GM19395 (cell line): ENCODE measurements around the gene NCAPG2.
"Not testable (repeated sequence)": the region's sequence is repeated elsewhere in the genome, so short reads cannot be mapped to it uniquely, and the experiment has no call there.

ENCODE experiments used
- ATAC-seq: cut with Tn5 transposase; IDR thresholded peaks from one replicate; pipeline ENCODE4 v1.9.1; 2021; ENCODE audit warnings: mild to moderate bottlenecking, moderate library complexity; ENCODE audit not compliant: unreplicated experiment

Gene NCAPG2

GRCh38 chr7:158642149-158642548 lies 62.5 kb downstream of the NCAPG2 start:
- ATAC-seq = no peak

DNA sequence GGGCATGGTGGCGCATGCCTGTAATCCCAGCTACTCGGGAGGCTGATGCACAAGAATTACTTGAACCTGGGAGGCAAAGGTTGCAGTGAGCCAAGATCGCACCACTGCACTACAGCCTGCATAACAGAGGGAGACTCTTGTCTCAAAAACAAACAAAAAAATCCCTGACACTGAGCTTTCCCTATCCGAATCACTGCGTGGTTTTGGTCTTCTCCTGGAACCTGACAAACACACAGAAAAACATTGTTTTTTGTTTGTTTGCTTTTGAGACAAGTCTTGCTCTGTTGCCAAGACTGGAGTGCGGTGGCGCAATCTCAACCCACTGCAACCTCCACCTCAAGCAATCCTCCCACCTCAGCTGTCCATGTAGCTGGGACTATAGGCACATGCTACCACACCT lies 66.6 kb downstream of the NCAPG2 start:
- ATAC-seq = no peak

DNA sequence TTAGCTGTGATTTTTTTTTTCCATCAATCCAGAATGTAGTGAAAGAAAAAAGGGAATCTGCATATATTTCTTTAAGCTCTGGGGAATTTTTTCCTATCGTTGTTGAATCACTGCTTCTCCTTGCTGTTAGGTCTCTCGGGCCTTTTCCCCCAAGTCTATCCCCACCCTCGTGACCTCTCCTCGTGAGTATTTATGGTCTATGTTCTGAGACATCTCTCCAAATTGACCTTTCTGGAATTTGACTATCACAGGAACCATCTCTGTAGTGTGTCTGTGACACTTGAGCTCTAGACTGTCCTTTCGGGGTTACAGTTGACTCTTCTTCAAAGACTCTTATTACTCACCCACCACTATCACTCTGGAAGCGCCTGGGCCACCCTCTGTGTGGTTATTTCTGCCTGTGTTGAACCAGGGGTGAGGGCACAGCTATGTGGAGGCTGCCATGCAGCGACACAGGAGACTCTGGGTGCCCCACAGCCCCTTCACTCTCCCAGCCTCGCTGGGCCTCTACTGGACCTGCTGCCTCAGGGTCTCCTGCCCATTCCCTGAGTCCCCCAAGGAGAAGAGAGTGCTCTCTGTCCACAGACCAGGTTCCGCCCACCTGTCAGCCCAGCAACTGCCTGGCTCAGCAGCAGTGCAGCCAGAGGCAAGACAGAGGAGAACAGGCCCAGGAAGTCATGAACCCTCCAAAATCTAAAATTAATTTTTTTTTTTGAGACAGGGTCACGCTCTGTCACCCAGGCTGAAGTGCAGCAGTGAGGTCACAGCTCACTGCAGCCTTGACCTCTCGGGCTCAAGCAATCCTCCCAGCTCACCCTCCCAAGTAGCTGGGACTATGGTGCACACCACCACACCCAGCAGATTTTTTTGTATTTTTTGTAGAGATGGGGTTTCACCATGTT lies 71.3 kb downstream of the NCAPG2 start:
- peak; percentile 69 for ATAC-seq

DNA sequence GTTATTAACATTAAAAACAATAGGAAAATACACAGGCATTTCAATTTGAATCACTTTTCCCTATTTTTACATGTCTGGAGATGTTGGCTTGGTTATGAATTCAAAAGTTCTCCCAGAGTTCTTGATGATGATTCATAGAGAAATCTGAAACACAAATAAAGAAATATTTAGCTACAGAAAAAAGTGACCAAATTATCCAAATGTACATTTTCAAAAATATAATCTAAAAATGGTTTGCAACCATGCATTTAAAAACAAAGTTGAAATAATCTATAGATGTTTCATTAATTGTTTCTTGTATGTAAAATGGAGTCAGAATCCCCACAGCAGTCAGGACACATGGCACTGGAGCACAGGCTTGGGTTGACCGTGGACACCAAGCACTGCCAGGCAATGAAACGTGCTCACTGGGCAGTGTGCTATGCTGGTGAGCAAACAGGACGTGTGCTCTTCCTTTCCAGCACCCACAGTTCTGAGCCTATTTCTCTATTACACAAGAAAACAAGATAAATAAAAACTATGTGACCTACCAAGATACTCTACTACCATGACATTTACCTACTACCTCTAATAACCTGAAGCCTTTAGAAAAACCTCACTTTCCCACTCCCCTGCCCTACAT lies 72.9 kb downstream of the NCAPG2 start:
- no peak for ATAC-seq

GRCh38 chr7:158626289-158626688 lies 78.3 kb downstream of the NCAPG2 start:
- ATAC-seq = not testable (repeated sequence)

DNA sequence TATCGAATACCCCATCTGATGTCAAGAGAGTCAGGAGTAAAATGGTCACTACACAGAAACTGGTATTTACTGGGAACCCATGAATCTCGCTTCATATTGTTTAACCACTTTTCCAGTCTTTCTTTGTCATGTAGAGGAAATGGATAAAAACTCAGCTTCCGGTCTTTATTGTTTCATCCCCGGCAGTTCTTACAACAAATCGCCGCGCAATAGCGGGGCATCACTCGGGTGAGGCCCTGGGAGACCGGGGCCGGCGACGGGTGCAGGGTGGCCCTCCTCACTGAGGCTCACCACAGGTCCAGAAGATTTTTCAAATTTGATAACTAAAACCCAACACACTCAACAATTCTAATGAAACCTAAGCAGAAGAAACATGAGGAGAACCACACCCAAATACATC lies 81.4 kb downstream of the NCAPG2 start:
- ATAC-seq = no peak

DNA sequence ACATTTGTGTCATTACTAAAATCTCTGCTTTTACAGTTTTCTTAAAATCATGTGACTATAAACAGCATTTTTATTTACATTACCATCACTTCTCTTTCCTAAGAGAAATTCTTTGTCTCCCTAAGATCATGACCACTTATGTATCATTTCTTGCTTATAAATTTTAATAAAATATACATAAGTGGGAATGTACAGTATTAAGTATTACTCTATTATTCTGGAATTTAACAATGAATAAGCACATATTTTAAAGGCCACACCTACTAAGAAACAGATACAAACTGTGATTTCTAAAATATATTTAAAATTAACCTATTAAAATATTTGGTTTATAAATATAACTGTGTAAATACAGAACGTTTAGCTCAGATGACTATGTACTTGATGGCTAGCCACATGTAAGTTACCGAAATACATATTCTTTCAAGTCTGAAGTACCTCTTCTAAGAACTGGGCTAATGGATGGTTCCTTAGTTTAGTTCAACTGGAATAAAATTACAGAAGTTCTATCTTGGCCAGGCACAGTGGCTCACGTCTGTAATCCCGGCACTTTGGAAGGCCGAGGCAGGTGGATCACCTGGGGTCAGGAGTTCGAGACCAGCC lies 83.7 kb downstream of the NCAPG2 start:
- no peak for ATAC-seq

GRCh38 chr7:158620418-158620817 lies 84.2 kb downstream of the NCAPG2 start:
- ATAC-seq = no peak

- no peak for ATAC-seq
Observed at GRCh38 chr7:158618745-158619140, 85.9 kb downstream of the NCAPG2 start.

DNA sequence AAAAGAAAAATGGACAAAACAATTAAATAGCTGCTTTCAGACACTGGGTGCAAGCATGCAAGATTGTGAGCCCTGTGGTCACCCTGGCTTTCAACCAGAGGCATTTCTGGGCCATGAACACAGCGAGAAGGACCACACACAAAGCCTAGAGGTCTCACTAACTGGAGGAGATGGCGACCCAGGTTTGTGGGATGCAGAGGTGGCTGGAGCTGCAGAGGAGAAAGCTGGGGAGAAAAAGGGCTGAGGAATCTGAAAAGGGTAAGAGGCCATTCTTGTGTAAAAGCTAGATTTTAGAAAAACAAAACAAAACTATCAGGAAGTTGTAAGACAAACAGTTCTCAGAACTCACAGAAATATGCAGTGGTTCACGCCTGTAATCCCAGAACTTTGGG lies 86.9 kb downstream of the NCAPG2 start:
- no peak for ATAC-seq

- ATAC-seq = no peak
Observed at GRCh38 chr7:158616050-158616449, 88.6 kb downstream of the NCAPG2 start.

DNA sequence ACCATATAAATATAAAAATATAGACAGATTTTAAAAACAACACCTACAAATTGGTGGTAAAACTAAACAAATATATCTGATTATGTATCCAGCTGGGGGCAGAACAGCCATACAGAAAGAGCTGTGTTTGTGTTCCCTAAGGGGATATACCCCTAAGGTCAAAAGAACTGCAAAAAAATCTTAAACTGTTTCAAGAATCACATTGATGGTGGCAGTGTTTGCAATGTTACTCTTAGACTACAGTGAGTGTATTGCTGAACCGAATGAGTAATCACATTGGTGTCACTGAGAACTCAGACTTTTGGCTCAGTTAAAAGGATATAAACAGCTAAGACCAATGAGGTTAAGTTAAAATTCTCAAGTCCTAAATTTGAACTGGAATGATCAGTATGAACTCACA lies 89.9 kb downstream of the NCAPG2 start:
- ATAC-seq = no peak

- ATAC-seq = peak; percentile 92
Observed at GRCh38 chr7:158613481-158613880, 91.1 kb downstream of the NCAPG2 start.

DNA sequence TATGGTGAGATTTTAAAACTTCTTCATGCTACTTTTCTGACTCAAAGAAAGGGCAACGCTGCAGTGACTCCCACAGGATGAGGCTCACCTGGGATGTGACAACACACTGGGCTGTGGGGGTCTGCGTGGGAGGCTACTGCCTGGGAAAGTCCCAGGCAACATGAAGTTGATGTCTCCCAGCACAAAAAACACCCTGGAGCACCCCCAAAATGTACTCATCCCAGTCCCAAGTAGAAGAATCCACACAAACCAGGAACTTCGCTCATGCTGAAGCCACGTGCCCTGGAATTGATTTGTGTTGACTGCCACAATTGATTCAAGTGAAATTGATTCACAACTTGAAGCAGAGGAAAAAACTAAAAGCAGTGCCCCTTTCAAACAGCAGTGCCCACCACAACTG lies 92.1 kb downstream of the NCAPG2 start:
- ATAC-seq = no peak

DNA sequence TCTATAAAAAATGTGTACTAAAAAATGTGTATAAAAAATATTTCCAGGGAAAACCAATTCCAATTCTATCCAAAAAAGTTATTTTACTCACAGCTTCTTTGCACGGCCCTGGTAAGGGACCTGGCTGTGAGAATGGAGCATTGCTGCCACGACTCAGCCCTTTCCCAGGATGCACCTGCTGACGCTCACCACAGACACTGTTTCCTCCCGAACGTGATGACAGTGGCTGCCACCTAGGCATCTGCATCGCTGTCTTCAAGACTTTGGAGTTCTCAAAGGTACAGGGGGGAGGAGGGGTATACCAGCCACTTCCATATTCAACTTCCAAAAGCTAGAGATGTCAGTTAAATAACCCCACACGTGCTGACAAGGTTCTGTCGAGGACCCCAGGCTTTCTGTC lies 93.1 kb downstream of the NCAPG2 start:
- no peak for ATAC-seq

GRCh38 chr7:158609313-158609974 lies 95.2 kb downstream of the NCAPG2 start:
- no peak for ATAC-seq

GRCh38 chr7:158607563-158607962 lies 97.0 kb downstream of the NCAPG2 start:
- no peak for ATAC-seq

DNA sequence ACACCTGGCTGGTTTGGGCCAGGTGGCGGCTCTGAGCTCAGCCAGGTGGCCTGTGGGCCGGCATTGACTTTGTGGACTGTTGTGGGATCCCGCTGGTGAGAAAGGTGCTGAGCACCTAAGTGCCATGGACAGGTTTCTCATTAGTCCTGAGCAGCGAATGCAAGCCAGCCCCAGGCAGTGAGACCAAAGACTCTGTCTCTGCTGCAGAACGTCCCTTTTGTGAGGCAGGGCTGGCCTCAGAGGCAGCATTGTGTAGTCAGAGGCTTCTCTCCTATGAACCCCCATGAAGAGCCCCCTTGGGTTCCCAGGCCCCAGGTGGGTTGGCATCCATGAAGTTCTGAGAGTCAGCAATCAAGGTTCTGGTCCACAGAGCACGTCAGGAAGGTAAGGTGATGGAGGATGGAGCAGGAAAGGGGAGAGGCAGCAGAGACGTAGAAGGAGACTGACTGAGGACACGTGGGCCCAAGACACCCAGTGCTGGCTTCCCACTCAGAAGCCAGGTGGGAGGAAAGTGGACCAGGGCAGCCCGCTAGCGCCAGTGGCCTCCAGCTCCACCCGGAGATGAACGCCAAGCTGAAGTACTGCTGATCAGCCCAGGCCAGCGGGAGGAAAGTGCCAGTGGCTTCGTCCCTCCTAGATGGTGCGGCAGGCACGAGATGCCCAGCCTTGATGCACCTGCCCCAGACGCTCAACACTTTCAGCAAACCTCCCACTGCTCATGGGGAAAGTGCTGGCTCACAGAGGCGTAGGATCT lies 97.8 kb downstream of the NCAPG2 start:
- ATAC-seq = no peak

GRCh38 chr7:158606129-158606528 lies 98.5 kb downstream of the NCAPG2 start:
- no peak for ATAC-seq
